Activated naive CD8-positive, alpha-beta T cell (primary cell): Measurements from ENCODE around the gene YTHDF2.

ENCODE experiments used
- H3K27ac Mint-ChIP-seq: one replicate; pipeline ENCODE4 v1.8.0; 2021; ENCODE audit warnings: mixed read lengths
- H3K27me3 Mint-ChIP-seq: one replicate; pipeline ENCODE4 v1.8.0; 2021; ENCODE audit warnings: mixed read lengths
- H3K36me3 Mint-ChIP-seq: one replicate; pipeline ENCODE4 v1.8.0; 2021; ENCODE audit warnings: mixed read lengths
- H3K4me1 Mint-ChIP-seq: one replicate; pipeline ENCODE4 v1.8.0; 2021; ENCODE audit warnings: low read depth, mixed read lengths
- H3K4me3 Mint-ChIP-seq: one replicate; pipeline ENCODE4 v1.8.0; 2021; ENCODE audit warnings: mild to moderate bottlenecking, mixed read lengths
- H3K9me3 Mint-ChIP-seq: one replicate; pipeline ENCODE4 v1.8.0; 2021; ENCODE audit warnings: low read depth, mixed read lengths

YTHDF2 gene

GRCh38 chr1:28803051-28803450, 66.3 kb downstream of the YTHDF2 start:
- no peaks in the 10 kb centered on the region for H3K4me1 Mint-ChIP-seq
- no peak overlapping the region for H3K4me3 Mint-ChIP-seq
- H3K9me3 Mint-ChIP-seq = no peaks in the 10 kb centered on the region
- no peaks in the 10 kb centered on the region for H3K36me3 Mint-ChIP-seq
- H3K27ac Mint-ChIP-seq = no peak overlapping the region
- peaks cover 3% of the 10 kb centered on the region for H3K27me3 Mint-ChIP-seq

GRCh38 chr1:28803662-28804061, 66.9 kb downstream of the YTHDF2 start:
- peaks cover 3% of the 10 kb centered on the region for H3K27me3 Mint-ChIP-seq

DNA sequence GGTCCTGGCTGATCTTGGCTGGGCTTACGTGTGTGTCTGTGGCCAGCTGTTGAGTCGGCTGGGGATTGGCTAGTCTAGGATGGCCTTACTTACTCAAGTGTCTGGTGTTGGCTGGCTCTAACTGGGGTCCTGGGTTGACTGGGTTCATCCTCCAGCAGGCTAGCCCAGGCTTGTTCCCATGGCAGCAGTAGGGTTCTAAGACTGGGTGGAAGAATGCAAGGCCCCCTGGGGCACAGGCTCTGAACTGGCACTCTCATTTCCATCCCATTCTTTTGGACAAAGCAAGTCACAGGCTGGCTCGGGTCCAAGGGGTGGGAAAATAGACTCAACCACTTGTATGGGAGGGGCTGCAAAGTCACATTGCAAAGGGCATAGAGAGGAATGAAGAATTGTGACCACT, 67.3 kb downstream of the YTHDF2 start:
- H3K36me3 Mint-ChIP-seq = no peaks in the 10 kb centered on the region

More at GRCh38 chr1:28803662-28804061, 66.9 kb downstream of the YTHDF2 start:
- Mint-ChIP-seq H3K36me3 (no peaks in the 10 kb centered on the region), H3K27ac (no peak overlapping the region), H3K4me3 (no peak overlapping the region), H3K4me1 (no peaks in the 10 kb centered on the region), H3K9me3 (no peaks in the 10 kb centered on the region)

DNA sequence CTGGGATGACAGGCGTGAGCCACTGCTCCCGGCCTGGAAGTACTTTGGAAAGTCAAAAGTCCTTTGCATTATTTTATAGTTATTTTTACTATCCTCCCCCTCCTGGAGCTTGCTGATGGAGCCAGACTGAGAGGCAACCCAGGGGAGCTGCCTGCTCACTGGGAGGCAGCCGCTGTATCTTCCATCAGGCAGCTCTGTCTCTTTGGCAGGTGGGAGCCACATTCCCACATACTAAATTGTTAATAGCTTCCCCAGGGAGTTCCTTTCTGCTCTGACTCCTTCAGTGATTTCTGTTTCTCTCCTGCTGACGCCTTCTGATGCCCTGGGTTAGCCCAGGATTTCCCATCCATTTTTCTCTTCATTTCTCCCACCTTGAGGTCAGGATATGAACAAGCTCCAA, 70.3 kb downstream of the YTHDF2 start:
- H3K36me3 Mint-ChIP-seq = no peaks in the 10 kb centered on the region
- H3K27ac Mint-ChIP-seq = no peak overlapping the region
- no peaks in the 10 kb centered on the region for H3K9me3 Mint-ChIP-seq
- peaks cover 18% of the 10 kb centered on the region for H3K27me3 Mint-ChIP-seq
- no peak overlapping the region for H3K4me3 Mint-ChIP-seq
- peaks cover 2% of the 10 kb centered on the region for H3K4me1 Mint-ChIP-seq

More for the DNA sequence above, 67.3 kb downstream of the YTHDF2 start:
- Mint-ChIP-seq H3K9me3 (no peaks in the 10 kb centered on the region), H3K4me1 (no peaks in the 10 kb centered on the region), H3K27me3 (peaks cover 3% of the 10 kb centered on the region), H3K27ac (no peak overlapping the region), H3K4me3 (no peak overlapping the region)

DNA sequence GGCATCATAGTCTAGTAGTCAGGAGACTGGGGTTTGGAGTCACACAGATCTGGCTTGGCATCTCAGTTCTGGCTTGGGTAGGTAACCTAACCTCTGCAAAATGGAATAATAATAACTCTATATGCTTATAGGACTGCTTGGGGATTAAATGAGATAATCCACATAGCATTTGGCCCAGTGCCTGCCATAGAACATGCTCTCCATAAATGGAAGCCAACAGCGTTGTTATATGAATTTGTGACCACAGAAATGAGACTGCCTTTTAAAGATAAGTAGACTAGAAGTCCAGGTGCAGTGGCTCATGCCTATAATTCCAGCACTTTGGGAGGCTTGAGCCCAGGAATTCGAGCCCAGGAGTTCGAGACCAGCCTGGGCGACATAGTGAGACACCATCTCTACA, 71.2 kb downstream of the YTHDF2 start:
- Mint-ChIP-seq H3K4me1 (peaks cover 5% of the 10 kb centered on the region), H3K27me3 (peaks cover 22% of the 10 kb centered on the region), H3K9me3 (no peaks in the 10 kb centered on the region), H3K36me3 (no peaks in the 10 kb centered on the region), H3K4me3 (no peak overlapping the region), H3K27ac (no peak overlapping the region)

GRCh38 chr1:28811369-28811765, 74.6 kb downstream of the YTHDF2 start:
- Mint-ChIP-seq H3K4me1 (peaks cover 5% of the 10 kb centered on the region), H3K36me3 (no peaks in the 10 kb centered on the region), H3K27ac (no peak overlapping the region), H3K27me3 (peaks cover 39% of the 10 kb centered on the region), H3K9me3 (no peaks in the 10 kb centered on the region), H3K4me3 (no peak overlapping the region)

GRCh38 chr1:28811766-28812668, 75.3 kb downstream of the YTHDF2 start, which contains the start of gene OPRD1:
TSS of gene OPRD1 (plus strand) at chr1:28812170. CDS start at chr1:28812384, 214 bp downstream.
- no peak within 1 kb of the TSS for H3K4me3 Mint-ChIP-seq
- no peaks in the 10 kb centered on the region for H3K36me3 Mint-ChIP-seq

GRCh38 chr1:28812669-28813468, 76.1 kb downstream of the YTHDF2 start:
- Mint-ChIP-seq H3K9me3 (no peaks in the 10 kb centered on the region), H3K36me3 (no peaks in the 10 kb centered on the region), H3K27ac (no peak overlapping the region), H3K4me3 (no peak overlapping the region), H3K27me3 (peaks cover 41% of the 10 kb centered on the region), H3K4me1 (peaks cover 5% of the 10 kb centered on the region)

More at GRCh38 chr1:28811766-28812668, 75.3 kb downstream of the YTHDF2 start, which contains the start of gene OPRD1:
- no peak within 1 kb of the TSS for H3K27ac Mint-ChIP-seq
- H3K9me3 Mint-ChIP-seq = no peaks in the 10 kb centered on the region
- H3K27me3 Mint-ChIP-seq = peaks cover 39% of the 10 kb centered on the region
- H3K4me1 Mint-ChIP-seq = peaks cover 5% of the 10 kb centered on the region

GRCh38 chr1:28813931-28814465, 77.3 kb downstream of the YTHDF2 start:
- Mint-ChIP-seq H3K36me3 (no peaks in the 10 kb centered on the region), H3K4me1 (peaks cover 5% of the 10 kb centered on the region), H3K4me3 (no peak overlapping the region), H3K27ac (no peak overlapping the region), H3K9me3 (no peaks in the 10 kb centered on the region), H3K27me3 (peaks cover 41% of the 10 kb centered on the region)

DNA sequence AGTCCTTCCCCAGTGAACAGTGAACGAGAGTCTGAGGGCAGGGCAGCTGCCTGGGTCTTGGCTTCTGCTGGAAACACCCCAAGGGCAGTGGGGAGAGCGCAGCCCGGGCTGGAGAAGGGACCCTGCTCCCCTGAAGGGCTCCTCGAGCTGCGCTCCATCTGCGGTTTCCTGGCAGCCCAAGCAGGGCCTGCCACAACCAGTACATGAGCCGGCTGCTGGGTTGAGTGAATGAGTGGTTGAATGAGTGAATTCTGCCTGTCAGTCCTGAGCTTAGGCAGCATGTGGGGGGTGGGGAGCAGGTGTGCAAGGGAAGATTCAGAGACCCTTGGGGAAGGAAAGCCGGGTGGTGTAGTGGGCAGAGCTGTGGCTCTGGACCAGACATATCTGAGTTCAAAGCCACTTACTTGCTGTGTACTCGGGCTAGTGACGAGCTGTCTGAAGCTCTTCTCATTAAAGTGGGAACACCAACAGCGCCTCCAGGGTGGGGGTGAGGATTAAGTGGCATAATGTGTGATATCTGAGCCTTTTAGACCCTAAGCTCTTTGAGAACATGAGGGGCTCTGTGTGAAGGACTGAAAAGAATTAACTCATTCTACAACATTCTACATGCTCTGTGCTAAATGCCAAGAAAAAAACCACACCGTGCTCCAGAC, 78.9 kb downstream of the YTHDF2 start:
- H3K4me1 Mint-ChIP-seq = peaks cover 5% of the 10 kb centered on the region
- H3K27me3 Mint-ChIP-seq = peaks cover 35% of the 10 kb centered on the region
- H3K4me3 Mint-ChIP-seq = no peak overlapping the region
- no peaks in the 10 kb centered on the region for H3K9me3 Mint-ChIP-seq
- no peak overlapping the region for H3K27ac Mint-ChIP-seq
- no peaks in the 10 kb centered on the region for H3K36me3 Mint-ChIP-seq

DNA sequence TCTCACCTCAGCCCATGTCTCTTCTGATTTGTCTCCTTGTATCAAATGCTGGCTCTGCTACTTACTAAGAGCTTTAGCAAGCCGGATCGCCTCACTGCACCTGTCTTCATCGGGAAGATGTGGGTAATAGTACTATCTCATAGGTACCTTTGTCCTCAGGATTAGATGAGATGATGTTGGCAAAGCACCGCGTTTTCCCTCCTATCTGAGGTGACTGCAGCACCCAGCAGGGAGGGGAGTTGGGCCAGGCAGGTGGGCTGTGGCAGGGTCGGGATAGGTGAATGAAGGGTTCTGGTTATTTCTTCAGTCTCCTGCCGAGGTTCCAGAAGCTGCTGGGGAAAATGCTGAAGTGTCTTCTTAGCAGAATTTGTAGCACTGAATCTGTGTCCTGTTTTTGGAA, 80.4 kb downstream of the YTHDF2 start:
- H3K4me1 Mint-ChIP-seq = peaks cover 3% of the 10 kb centered on the region
- H3K9me3 Mint-ChIP-seq = no peaks in the 10 kb centered on the region
- peaks cover 26% of the 10 kb centered on the region for H3K27me3 Mint-ChIP-seq
- H3K4me3 Mint-ChIP-seq = no peak overlapping the region
- H3K36me3 Mint-ChIP-seq = no peaks in the 10 kb centered on the region
- no peak overlapping the region for H3K27ac Mint-ChIP-seq

DNA sequence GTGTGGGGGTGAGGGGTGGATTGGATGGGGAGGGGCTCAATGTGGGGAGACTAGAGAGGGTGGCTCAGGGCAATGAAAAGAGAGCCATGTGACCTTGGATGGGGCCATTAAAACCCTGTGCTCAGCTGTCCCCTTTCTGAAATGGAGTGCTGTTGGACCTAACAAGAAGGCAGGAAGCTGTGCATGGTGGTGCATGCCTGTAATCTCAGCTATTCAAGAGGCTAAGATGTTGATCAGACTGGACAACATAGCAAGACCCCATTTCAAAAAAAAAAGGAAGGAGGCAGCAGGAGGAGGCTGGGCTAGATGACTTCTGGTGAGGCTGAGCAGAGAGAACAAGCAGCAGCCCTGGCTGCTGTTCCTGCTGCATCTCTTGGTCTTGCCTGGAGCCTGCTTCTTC, 82.3 kb downstream of the YTHDF2 start:
- Mint-ChIP-seq H3K27me3 (peaks cover 14% of the 10 kb centered on the region), H3K9me3 (no peaks in the 10 kb centered on the region), H3K4me1 (no peaks in the 10 kb centered on the region), H3K4me3 (no peak overlapping the region), H3K36me3 (no peaks in the 10 kb centered on the region), H3K27ac (no peak overlapping the region)
